GM12878 (cell line): ENCODE data around the gene OR4E1. TPM values are rescaled to one million over a fixed set of nuclear protein-coding genes. Genes with fewer than 3 reads are reported as not detected.

Experiments used
- ATAC-seq: fragments of 200-7000 bp; cut with Tn5 transposase; 3 replicates; pipeline ENCODE4 v1.9.1; 2020; ENCODE audit warnings: mild to moderate bottlenecking, moderate library complexity
- BruUV-seq: library from RNA; stranded (reverse); fragments of 400-500 nt; replicated peaks from 2 replicates; lab custom pipeline; 2021; lab: Mats Ljungman, UMichigan
- CTCF ChIA-PET: fragments of 300-600 bp; sonication (Branson Sonifier 250); formaldehyde crosslinking; extraction: SDS; loops from one replicate; lab custom pipeline; 2021; ENCODE audit warnings: inconsistent platforms; lab: Yijun Ruan, JAX
- POLR2A ChIA-PET: fragments of 350-600 bp; formaldehyde crosslinking; extraction: SDS; loops from one replicate; lab custom pipeline; 2021; ENCODE audit warnings: inconsistent platforms; lab: Charles Lee
- RAD21 ChIA-PET: fragments of 300-600 bp; sonication (Branson Sonifier 250); formaldehyde crosslinking; loops from one replicate; lab custom pipeline; 2023; ENCODE audit warnings: antibody characterized with exemption; ENCODE audit not compliant: unreplicated experiment; lab: Charles Lee
- SMC1A ChIA-PET: fragments of 300-600 bp; sonication (Branson Sonifier 250); formaldehyde crosslinking; loops from one replicate; lab custom pipeline; 2023; ENCODE audit not compliant: unreplicated experiment, uncharacterized antibody; lab: Charles Lee
- DNase-seq: peaks from one replicate; pipeline ENCODE4 v3.0.0-alpha.2; 2011; ENCODE audit warnings: low read depth, low spot score
- FAIRE-seq: peaks from 3 replicates; lab custom pipeline; 2011; peaks lifted over from hg19 to GRCh38; lab: Jason Lieb, UNC
- H2AFZ ChIP-seq: 2 replicates; pipeline ENCODE4 v1.6.0; 2011; ENCODE audit warnings: low read depth, low read length, control low read depth; ENCODE audit not compliant: control insufficient read depth
- H3K27ac ChIP-seq: 2 replicates; pipeline ENCODE4 v1.5.1; 2011; ENCODE audit warnings: control low read depth; ENCODE audit not compliant: control insufficient read depth, insufficient read depth
- H3K27me3 ChIP-seq, 2 experiments: replicated peaks in 1 of 2; 2 replicates each; pipeline versions ENCODE4 v1.6.0 to v1.6.1; 2011; ENCODE audit warnings: low read length in 1 of 2; ENCODE audit not compliant: control insufficient read depth in 2 of 2, insufficient read depth in 2 of 2
- H3K36me3 ChIP-seq, 2 experiments: 2 replicates each; pipeline ENCODE4 v1.5.1; 2011; ENCODE audit warnings: low read length in 1 of 2; ENCODE audit not compliant: control insufficient read depth in 2 of 2, insufficient read depth in 2 of 2
- H3K4me1 ChIP-seq: 2 replicates; pipeline ENCODE4 v1.6.1; 2011; ENCODE audit warnings: mild to moderate bottlenecking, low read length, moderate library complexity, mixed read lengths; ENCODE audit not compliant: control insufficient read depth, insufficient read depth
- H3K4me2 ChIP-seq: 2 replicates; pipeline ENCODE4 v1.6.0; 2011; ENCODE audit warnings: control low read depth; ENCODE audit not compliant: control insufficient read depth, insufficient read depth
- H3K4me3 ChIP-seq: fragments of 200-600 bp; sonication (generic); 2 replicates; pipeline ENCODE4 v1.5.1; 2016
- H3K79me2 ChIP-seq: 2 replicates; pipeline ENCODE4 v1.6.0; 2011; ENCODE audit warnings: low read length; ENCODE audit not compliant: control insufficient read depth, insufficient read depth
- H3K9ac ChIP-seq: 2 replicates; pipeline ENCODE4 v1.8.0; 2011; ENCODE audit warnings: low read length, control low read depth, mixed read lengths; ENCODE audit not compliant: control insufficient read depth, insufficient read depth
- H3K9me3 ChIP-seq: replicated peaks from 3 replicates; pipeline ENCODE4 v1.5.1; 2011; ENCODE audit warnings: mild to moderate bottlenecking, low read length; ENCODE audit not compliant: control insufficient read depth, insufficient read depth
- H4K20me1 ChIP-seq: 2 replicates; pipeline ENCODE4 v1.6.0; 2011; ENCODE audit not compliant: control insufficient read depth, insufficient read depth
- BACH1 ChIP-seq: fragments of 450-650 bp; IDR thresholded peaks from 2 replicates; pipeline ENCODE4 v1.6.1; 2017; ENCODE audit warnings: mild to moderate bottlenecking, borderline replicate concordance
- CBX5 ChIP-seq: sonication (generic); IDR thresholded peaks from 2 replicates; pipeline ENCODE4 v1.6.1; 2016; ENCODE audit warnings: low read depth, moderate library complexity, mild to moderate bottlenecking, inconsistent platforms
- CHD1 ChIP-seq: IDR thresholded peaks from 2 replicates; pipeline ENCODE4 v1.6.1; 2012; ENCODE audit warnings: low read depth, low read length, improper control_type of control experiment
- CREM ChIP-seq: IDR thresholded peaks from 2 replicates; pipeline ENCODE4 v1.6.1; 2014; ENCODE audit warnings: antibody characterized with exemption, low read depth
- JUNB ChIP-seq: IDR thresholded peaks from 2 replicates; pipeline ENCODE4 v1.6.1; 2016; ENCODE audit warnings: antibody characterized with exemption, mild to moderate bottlenecking
- MYC ChIP-seq: IDR thresholded peaks from 2 replicates; pipeline ENCODE4 v1.6.1; 2011; ENCODE audit warnings: mild to moderate bottlenecking, low read length, moderate library complexity, inconsistent platforms; ENCODE audit not compliant: insufficient read depth, insufficient replicate concordance, insufficient read length, severe bottlenecking
- SIN3A ChIP-seq: IDR thresholded peaks from 2 replicates; pipeline ENCODE4 v1.6.1; 2012; ENCODE audit warnings: low read depth, low read length, improper control_type of control experiment
- SPI1 ChIP-seq: IDR thresholded peaks from 2 replicates; pipeline ENCODE4 v1.6.1; 2011; ENCODE audit warnings: low read depth, mild to moderate bottlenecking, low read length, moderate library complexity, borderline replicate concordance; ENCODE audit not compliant: insufficient read depth
- STAT1 ChIP-seq: fragments of 450-650 bp; conservative IDR thresholded peaks from 2 replicates; pipeline ENCODE4 v1.6.1; 2014; ENCODE audit warnings: antibody characterized with exemption, mild to moderate bottlenecking
- TARDBP ChIP-seq: IDR thresholded peaks from 2 replicates; pipeline ENCODE4 v1.6.1; 2016; ENCODE audit warnings: borderline replicate concordance
- TBL1XR1 ChIP-seq: IDR thresholded peaks from 2 replicates; pipeline ENCODE4 v1.6.1; 2012; ENCODE audit warnings: low read depth, low read length, improper control_type of control experiment
- ZNF217 ChIP-seq: fragments of 450-650 bp; IDR thresholded peaks from 2 replicates; pipeline ENCODE4 v1.6.1; 2017; ENCODE audit warnings: antibody characterized with exemption, mild to moderate bottlenecking
- ZNF384 ChIP-seq: IDR thresholded peaks from 2 replicates; pipeline ENCODE4 v1.6.1; 2012; ENCODE audit warnings: low read depth, mild to moderate bottlenecking, low read length, improper control_type of control experiment, borderline replicate concordance
- WGBS: methylation state at CpG from one replicate; pipeline ENCODE4 v1.1.6; 2016; ENCODE audit warnings: low lambda C conversion rate; ENCODE audit not compliant: insufficient replicate concordance, insufficient coverage; ENCODE audit errors: missing lambda C conversion rate; 5-methylcytosine and 5-hydroxymethylcytosine counted together
- in situ Hi-C: fragments of 300-500 bp; cut with MboI; formaldehyde crosslinking; loops from 9 replicates; pipeline ENCODE4 v1.14.3; 2018; ENCODE audit warnings: mixed read lengths
- intact Hi-C: fragments of 100-400 bp; cut with micrococcal nuclease; formaldehyde crosslinking; loops from one replicate; pipeline ENCODE4 v1.14.2; 2022; ENCODE audit not compliant: unreplicated experiment
- polyA plus RNA-seq, 11 experiments: library from polyadenylated mRNA; depleted of rRNA in 4 of 11; unstranded in 6 of 11; stranded (reverse) in 5 of 11; fragments of >200 nt; fragmentation: Nextera tagmentation in 4 of 11; fragmentation: Illumina TruSeq in 1 of 11; extraction: Ambion mirVana in 4 of 11; extraction: Trizol in 1 of 11; gene quantifications; 1 replicate in 1 of 11; 2 replicates in 10 of 11; pipeline versions ENCODE4 v1.2.1 to v1.2.3, GENCODE V29; 2011 to 2016; ENCODE audit warnings: inconsistent platforms in 2 of 11, missing spikeins in 2 of 11, low read depth in 1 of 11
- total RNA-seq, 4 experiments: library from RNA; depleted of rRNA in 3 of 4; stranded (reverse); fragments of >200 nt in 3 of 4; fragmentation: Illumina TruSeq in 1 of 4; extraction: Trizol in 1 of 4; gene quantifications; 2 replicates each; pipeline versions ENCODE4 v1.2.1 to v1.2.3, GENCODE V29; 2013 to 2021
- TF ChIP-seq, protein P1 (sequence below): fragments of 450-650 bp; IDR thresholded peaks from 2 replicates; pipeline ENCODE4 v1.6.1; 2017; ENCODE audit warnings: mild to moderate bottlenecking, low read depth, inconsistent platforms; ENCODE audit not compliant: poor library complexity, severe bottlenecking
- TF ChIP-seq, protein P2 (sequence below): fragments of 150-350 bp; IDR thresholded peaks from 2 replicates; pipeline ENCODE4 v1.6.1; 2014; ENCODE audit warnings: mild to moderate bottlenecking, low read depth, low read length
- TF ChIP-seq, protein P3 (sequence below): fragments of 450-650 bp; formaldehyde crosslinking; IDR thresholded peaks from 2 replicates; pipeline ENCODE4 v1.5.0; 2022; ENCODE audit warnings: mild to moderate bottlenecking, missing genetic modification characterization
- TF ChIP-seq, protein P4 (sequence below): IDR thresholded peaks from 2 replicates; pipeline ENCODE4 v1.6.1; 2011; ENCODE audit warnings: low read depth, mild to moderate bottlenecking, low read length, moderate library complexity, borderline replicate concordance; ENCODE audit errors: extremely low read depth

The OR4E1 gene
- total and polyA plus RNA-seq, 10 of the 15 experiments (the other 5 are each of a cell fraction or from before 2014, with no cell fraction given): not detected

DNA sequence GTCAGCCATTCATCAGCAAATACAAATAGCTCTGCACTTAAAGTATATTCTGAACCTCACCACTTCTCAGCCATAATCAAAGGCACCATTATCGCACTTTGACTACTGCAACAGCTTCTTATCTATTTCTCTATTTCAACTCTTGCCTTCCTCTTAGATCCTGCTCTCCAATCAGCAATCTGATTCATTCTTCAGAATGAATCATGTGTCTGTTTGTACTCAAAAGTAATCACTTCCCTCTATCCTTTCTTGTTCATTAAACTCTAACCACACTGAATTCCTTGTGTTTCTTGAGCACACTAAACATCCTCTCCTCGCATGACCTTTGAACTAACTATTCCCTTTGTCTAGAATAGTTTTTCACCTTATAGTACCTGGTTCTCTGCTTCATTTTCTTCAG lies 12.8 kb upstream of the OR4E1 start:
- Histone ChIP-seq H4K20me1 (no peaks in the 10 kb centered on the region), H3K4me3 (no peak overlapping the region), H3K27ac (no peak overlapping the region), H3K36me3 (no peaks in the 10 kb centered on the region), H3K79me2 (no peaks in the 10 kb centered on the region), H3K4me1 (no peaks in the 10 kb centered on the region), H2AFZ (no peak overlapping the region), H3K27me3 (no peaks in the 10 kb centered on the region), H3K9ac (no peak overlapping the region), H3K9me3 (no peaks in the 10 kb centered on the region), H3K4me2 (no peak overlapping the region)
- ChIA-PET CTCF (no interaction called here), RAD21 (no interaction called here), SMC1A (no interaction called here), POLR2A (no interaction called here)
- FAIRE-seq (no peak), ATAC-seq (no peak), DNase-seq (no peak)
- WGBS: 75% methylated on average over 2 of the region's 2 CpGs
- BruUV-seq: no TSS peak
- intact Hi-C loops (no loop called here), in situ Hi-C loops (no loop called here)
- TF ChIP-seq, protein P1, sequence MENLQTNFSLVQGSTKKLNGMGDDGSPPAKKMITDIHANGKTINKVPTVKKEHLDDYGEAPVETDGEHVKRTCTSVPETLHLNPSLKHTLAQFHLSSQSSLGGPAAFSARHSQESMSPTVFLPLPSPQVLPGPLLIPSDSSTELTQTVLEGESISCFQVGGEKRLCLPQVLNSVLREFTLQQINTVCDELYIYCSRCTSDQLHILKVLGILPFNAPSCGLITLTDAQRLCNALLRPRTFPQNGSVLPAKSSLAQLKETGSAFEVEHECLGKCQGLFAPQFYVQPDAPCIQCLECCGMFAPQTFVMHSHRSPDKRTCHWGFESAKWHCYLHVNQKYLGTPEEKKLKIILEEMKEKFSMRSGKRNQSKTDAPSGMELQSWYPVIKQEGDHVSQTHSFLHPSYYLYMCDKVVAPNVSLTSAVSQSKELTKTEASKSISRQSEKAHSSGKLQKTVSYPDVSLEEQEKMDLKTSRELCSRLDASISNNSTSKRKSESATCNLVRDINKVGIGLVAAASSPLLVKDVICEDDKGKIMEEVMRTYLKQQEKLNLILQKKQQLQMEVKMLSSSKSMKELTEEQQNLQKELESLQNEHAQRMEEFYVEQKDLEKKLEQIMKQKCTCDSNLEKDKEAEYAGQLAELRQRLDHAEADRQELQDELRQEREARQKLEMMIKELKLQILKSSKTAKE: no peak
- TF ChIP-seq ZNF217 (no peak), SIN3A (no peak), MYC (no peak), BACH1 (no peak), SPI1 (no peak), TARDBP (no peak), JUNB (no peak), CBX5 (no peak), CHD1 (no peak), STAT1 (no peak), ZNF384 (no peak), CREM (no peak), TBL1XR1 (no peak)
- TF ChIP-seq, protein P2, sequence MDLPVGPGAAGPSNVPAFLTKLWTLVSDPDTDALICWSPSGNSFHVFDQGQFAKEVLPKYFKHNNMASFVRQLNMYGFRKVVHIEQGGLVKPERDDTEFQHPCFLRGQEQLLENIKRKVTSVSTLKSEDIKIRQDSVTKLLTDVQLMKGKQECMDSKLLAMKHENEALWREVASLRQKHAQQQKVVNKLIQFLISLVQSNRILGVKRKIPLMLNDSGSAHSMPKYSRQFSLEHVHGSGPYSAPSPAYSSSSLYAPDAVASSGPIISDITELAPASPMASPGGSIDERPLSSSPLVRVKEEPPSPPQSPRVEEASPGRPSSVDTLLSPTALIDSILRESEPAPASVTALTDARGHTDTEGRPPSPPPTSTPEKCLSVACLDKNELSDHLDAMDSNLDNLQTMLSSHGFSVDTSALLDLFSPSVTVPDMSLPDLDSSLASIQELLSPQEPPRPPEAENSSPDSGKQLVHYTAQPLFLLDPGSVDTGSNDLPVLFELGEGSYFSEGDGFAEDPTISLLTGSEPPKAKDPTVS: no peak
- TF ChIP-seq, protein P3, sequence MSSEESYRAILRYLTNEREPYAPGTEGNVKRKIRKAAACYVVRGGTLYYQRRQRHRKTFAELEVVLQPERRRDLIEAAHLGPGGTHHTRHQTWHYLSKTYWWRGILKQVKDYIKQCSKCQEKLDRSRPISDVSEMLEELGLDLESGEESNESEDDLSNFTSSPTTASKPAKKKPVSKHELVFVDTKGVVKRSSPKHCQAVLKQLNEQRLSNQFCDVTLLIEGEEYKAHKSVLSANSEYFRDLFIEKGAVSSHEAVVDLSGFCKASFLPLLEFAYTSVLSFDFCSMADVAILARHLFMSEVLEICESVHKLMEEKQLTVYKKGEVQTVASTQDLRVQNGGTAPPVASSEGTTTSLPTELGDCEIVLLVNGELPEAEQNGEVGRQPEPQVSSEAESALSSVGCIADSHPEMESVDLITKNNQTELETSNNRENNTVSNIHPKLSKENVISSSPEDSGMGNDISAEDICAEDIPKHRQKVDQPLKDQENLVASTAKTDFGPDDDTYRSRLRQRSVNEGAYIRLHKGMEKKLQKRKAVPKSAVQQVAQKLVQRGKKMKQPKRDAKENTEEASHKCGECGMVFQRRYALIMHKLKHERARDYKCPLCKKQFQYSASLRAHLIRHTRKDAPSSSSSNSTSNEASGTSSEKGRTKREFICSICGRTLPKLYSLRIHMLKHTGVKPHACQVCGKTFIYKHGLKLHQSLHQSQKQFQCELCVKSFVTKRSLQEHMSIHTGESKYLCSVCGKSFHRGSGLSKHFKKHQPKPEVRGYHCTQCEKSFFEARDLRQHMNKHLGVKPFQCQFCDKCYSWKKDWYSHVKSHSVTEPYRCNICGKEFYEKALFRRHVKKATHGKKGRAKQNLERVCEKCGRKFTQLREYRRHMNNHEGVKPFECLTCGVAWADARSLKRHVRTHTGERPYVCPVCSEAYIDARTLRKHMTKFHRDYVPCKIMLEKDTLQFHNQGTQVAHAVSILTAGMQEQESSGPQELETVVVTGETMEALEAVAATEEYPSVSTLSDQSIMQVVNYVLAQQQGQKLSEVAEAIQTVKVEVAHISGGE (CRISPR knock-in tag): no peak
- TF ChIP-seq, protein P4, sequence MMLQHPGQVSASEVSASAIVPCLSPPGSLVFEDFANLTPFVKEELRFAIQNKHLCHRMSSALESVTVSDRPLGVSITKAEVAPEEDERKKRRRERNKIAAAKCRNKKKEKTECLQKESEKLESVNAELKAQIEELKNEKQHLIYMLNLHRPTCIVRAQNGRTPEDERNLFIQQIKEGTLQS: no peak
